Measurements from ENCODE around the gene SUGCT. TPM values are rescaled to one million over a fixed set of nuclear protein-coding genes. Genes with fewer than 3 reads are reported as not detected.
"Not testable (repeated sequence)": the region's sequence is repeated elsewhere in the genome, so short reads cannot be mapped to it uniquely, and the experiment has no call there.

The SUGCT gene
- total and polyA plus RNA-seq, 8 donors = 2.0 to 4.2 (median 2.9) TPM

- Histone ChIP-seq H3K27ac (no peak overlapping the region), H3K36me3 (peaks cover 0 to 6% of the 10 kb centered on the region in 2 donors), H3K9me3 (no peaks in the 10 kb centered on the region), H3K4me3 (no peak overlapping the region), H3K27me3 (no peaks in the 10 kb centered on the region), H3K4me1 (no peaks in the 10 kb centered on the region)
- intact Hi-C loops (cut with DNase I) = no loop called here
- DNase-seq = no peak
- no peak for TF ChIP-seq CTCF (IDR thresholded peaks at IDR 0.05)
- ATAC-seq = no peak
These were observed 31.9 kb upstream of the SUGCT start for GRCh38 chr7:40102897-40103296.

GRCh38 chr7:40105879-40106473, 28.8 kb upstream of the SUGCT start:
- H3K9me3 ChIP-seq = no peaks in the 10 kb centered on the region
- DNase-seq (no peak), ATAC-seq (no peak)
- TF ChIP-seq CTCF (IDR thresholded peaks at IDR 0.05) = no peak
- H3K27ac ChIP-seq = no peak overlapping the region
- no peak overlapping the region for H3K4me3 ChIP-seq
- H3K4me1 ChIP-seq = no peaks in the 10 kb centered on the region
- H3K27me3 ChIP-seq = no peaks in the 10 kb centered on the region
- intact Hi-C loops (cut with DNase I) = no loop called here
- H3K36me3 ChIP-seq = peaks cover 0 to 6% of the 10 kb centered on the region in 2 donors

GRCh38 chr7:40115936-40116335, 18.9 kb upstream of the SUGCT start:
- no peak for TF ChIP-seq CTCF (IDR thresholded peaks at IDR 0.05)
- no peak for DNase-seq
- Histone ChIP-seq H3K36me3 (no peaks in the 10 kb centered on the region), H3K27ac (no peak overlapping the region), H3K9me3 (no peaks in the 10 kb centered on the region), H3K4me3 (no peak overlapping the region), H3K4me1 (no peaks in the 10 kb centered on the region), H3K27me3 (no peaks in the 10 kb centered on the region)
- intact Hi-C loops (cut with DNase I) = no loop called here
- ATAC-seq = no peak

GRCh38 chr7:40117199-40117598, 17.6 kb upstream of the SUGCT start:
- H3K27ac ChIP-seq; H3K27me3 ChIP-seq; intact Hi-C loops (cut with DNase I); ATAC-seq; H3K36me3 ChIP-seq; DNase-seq; H3K9me3 ChIP-seq; H3K4me1 ChIP-seq; H3K4me3 ChIP-seq: not testable (repeated sequence)

GRCh38 chr7:40118201-40118600, 16.6 kb upstream of the SUGCT start:
- H3K9me3 ChIP-seq; intact Hi-C loops (cut with DNase I); ATAC-seq; H3K27me3 ChIP-seq; H3K27ac ChIP-seq; H3K36me3 ChIP-seq; DNase-seq; H3K4me1 ChIP-seq; H3K4me3 ChIP-seq: not testable (repeated sequence)

- intact Hi-C loops (cut with DNase I) = no loop called here
- DNase-seq (no peak), ATAC-seq (no peak)
- Histone ChIP-seq H3K27me3 (no peaks in the 10 kb centered on the region), H3K36me3 (no peaks in the 10 kb centered on the region), H3K9me3 (no peaks in the 10 kb centered on the region), H3K4me1 (no peaks in the 10 kb centered on the region), H3K4me3 (no peak overlapping the region), H3K27ac (no peak overlapping the region)
- TF ChIP-seq CTCF (IDR thresholded peaks at IDR 0.05) = no peak
These were observed 14.8 kb upstream of the SUGCT start for GRCh38 chr7:40120020-40120419.

GRCh38 chr7:40122100-40122939, 12.5 kb upstream of the SUGCT start:
- H3K27me3 ChIP-seq = not testable (repeated sequence)

More at GRCh38 chr7:40122100-40122939, 12.5 kb upstream of the SUGCT start:
- H3K4me3 ChIP-seq; H3K4me1 ChIP-seq; DNase-seq; intact Hi-C loops (cut with DNase I); ATAC-seq; H3K36me3 ChIP-seq; H3K27ac ChIP-seq; H3K9me3 ChIP-seq: not testable (repeated sequence)

All from left lung (tissue), 10 donors.